ENCODE data around the gene NOL6. TPM values are rescaled to one million over a fixed set of nuclear protein-coding genes. Genes with fewer than 3 reads are reported as not detected.

Gene NOL6
- total RNA-seq, 1 experiment from 2014 or later: 38.6 TPM

DNA sequence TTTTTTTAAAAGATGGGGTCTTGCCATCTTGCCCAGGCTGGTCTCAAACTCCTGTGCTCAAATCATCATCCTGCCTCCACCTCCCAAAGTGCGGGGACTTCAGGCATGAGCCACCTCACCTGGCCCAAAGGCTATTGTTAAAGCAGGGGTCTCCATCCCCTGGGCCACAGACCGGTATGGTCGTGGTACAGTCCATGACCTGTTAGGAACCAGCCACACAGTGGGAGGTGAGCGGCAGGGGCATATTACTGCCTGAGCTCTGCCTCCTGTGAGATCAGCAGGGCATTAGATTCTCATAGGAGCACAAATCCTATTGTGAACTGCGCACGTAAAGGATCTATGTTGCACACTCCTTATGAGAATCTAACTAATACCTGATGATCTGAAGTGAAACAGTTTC, 7.3 kb upstream of the NOL6 start:
- Histone ChIP-seq H3K36me3 (no peaks in the 10 kb centered on the region), H3K27me3 (no peaks in the 10 kb centered on the region), H3K9me3 (no peaks in the 10 kb centered on the region), H3K4me3 (no peak overlapping the region)
- no peak for DNase-seq

GRCh38 chr9:33480106-33480505, 6.4 kb upstream of the NOL6 start:
- H3K27me3 ChIP-seq: no peaks in the 10 kb centered on the region
- no peak for DNase-seq
- no peaks in the 10 kb centered on the region for H3K36me3 ChIP-seq
- no peaks in the 10 kb centered on the region for H3K9me3 ChIP-seq
- H3K4me3 ChIP-seq: no peak overlapping the region

- no peak for DNase-seq
- Histone ChIP-seq H3K36me3 (peaks cover 10% of the 10 kb centered on the region), H3K27me3 (no peaks in the 10 kb centered on the region), H3K4me3 (no peak overlapping the region), H3K9me3 (no peaks in the 10 kb centered on the region)
These were observed 2.8 kb upstream of the NOL6 start for GRCh38 chr9:33476503-33476902.

DNA sequence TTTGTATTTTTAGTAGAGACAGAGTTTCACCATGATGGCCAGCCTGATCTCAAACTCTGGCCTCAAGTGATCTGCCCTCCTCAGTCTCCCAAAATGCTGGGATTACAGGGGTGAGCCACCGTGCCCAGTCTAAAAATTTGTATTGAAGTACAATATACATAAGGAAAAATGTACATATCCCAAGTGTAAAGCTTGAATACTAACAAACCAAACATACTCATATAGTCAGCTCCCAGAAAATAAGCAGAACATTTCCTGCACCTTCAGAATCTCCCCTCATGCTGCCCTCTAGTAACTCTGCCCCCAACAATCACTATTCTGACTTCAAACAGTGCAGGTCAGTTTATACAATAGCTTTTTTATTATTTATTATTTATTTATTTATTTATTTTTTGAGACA, 1.6 kb upstream of the NOL6 start:
- Histone ChIP-seq H3K27me3 (no peaks in the 10 kb centered on the region), H3K4me3 (no peak overlapping the region), H3K36me3 (peaks cover 14% of the 10 kb centered on the region), H3K9me3 (no peaks in the 10 kb centered on the region)
- no peak for DNase-seq

- Histone ChIP-seq H3K4me3 (peak overlapping the region; percentile 95), H3K9me3 (no peaks in the 10 kb centered on the region), H3K36me3 (peaks cover 31% of the 10 kb centered on the region), H3K27me3 (no peaks in the 10 kb centered on the region)
- no peak for DNase-seq
These were observed 676 bp downstream of the NOL6 start for GRCh38 chr9:33472881-33473615.

DNA sequence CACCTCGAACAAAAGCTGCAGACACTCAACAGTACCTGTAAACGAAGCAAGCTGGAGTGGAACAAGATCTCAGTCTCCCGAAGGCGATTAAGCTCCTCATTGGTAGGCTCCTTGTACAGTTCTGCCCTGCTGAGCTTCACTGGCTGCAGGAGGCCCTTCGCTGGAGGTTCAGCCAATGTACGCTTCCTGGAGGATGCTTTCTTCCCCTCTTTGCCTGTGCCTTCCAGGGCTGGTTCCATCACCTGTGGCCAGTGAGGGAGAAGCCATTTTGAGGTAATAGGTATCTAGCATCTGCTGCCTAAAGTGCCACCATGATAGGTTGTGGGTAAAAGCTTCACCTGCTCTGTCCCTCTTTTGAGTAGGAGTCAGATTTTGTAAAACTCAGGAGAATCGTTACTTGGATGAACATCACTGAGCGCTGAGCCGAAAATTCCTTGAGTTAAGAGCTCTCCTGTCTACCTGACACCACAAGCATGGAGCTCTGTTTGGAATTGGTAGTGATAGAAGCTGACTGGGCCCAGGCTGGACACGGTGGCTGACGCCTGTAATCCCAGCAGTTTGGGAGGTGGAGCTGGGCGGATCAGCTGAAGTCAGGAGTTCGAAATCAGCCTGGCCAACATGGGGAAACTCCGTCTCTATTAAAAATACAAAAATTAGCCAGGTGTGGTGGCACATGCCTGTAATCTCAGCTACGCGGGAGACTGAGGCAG, 1.4 kb downstream of the NOL6 start:
- Histone ChIP-seq H3K27me3 (no peaks in the 10 kb centered on the region), H3K36me3 (peaks cover 37% of the 10 kb centered on the region), H3K9me3 (no peaks in the 10 kb centered on the region), H3K4me3 (peak overlapping the region; percentile 95)
- DNase-seq: no peak

GRCh38 chr9:33471361-33471760, 2.4 kb downstream of the NOL6 start:
- Histone ChIP-seq H3K4me3 (no peak overlapping the region), H3K9me3 (no peaks in the 10 kb centered on the region), H3K36me3 (peaks cover 43% of the 10 kb centered on the region), H3K27me3 (no peaks in the 10 kb centered on the region)
- no peak for DNase-seq

GRCh38 chr9:33469891-33470290, 3.8 kb downstream of the NOL6 start:
- no peaks in the 10 kb centered on the region for H3K9me3 ChIP-seq
- H3K36me3 ChIP-seq: peaks cover 53% of the 10 kb centered on the region
- H3K27me3 ChIP-seq: no peaks in the 10 kb centered on the region
- H3K4me3 ChIP-seq: no peak overlapping the region
- no peak for DNase-seq

DNA sequence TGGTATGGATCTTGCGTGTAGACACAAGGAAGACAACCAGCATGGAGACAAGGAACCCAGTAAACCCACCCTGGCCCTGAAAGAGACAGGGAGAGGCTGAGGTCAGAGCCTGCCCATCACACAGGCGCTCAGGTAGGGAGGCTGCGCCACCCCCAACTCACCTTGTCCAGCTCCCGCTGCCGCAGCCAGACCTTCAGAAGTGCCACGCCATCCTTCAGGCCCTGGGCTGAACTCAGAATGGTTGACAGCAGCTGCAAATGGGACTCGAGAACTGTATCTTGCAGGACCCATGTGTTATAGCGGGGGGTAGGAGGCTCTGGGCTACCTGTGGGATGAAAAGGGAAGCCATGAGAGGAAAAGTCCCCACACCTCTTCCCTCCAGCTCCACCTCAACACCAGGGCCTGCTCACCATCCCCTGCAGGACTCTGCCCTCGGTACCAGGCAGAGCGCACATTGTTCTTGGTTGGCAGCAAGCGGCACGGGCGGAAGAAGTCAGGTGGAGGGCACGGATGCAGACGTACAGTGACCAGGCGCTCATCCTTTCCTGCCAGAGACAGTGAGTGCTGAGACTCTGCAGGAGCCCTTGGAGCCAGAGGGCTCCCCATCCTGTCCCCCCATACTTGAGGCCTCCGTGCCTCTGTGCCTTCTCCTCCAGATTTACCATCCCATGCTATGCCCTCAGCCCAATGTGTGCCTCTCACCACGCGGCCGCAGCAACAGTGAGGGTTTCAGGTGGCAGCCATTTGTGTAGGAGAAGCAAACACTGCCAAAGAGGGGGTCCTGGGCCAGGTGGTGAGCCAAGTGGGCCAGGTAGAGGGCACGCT, 4.7 kb downstream of the NOL6 start:
- peaks cover 61% of the 10 kb centered on the region for H3K36me3 ChIP-seq
- no peaks in the 10 kb centered on the region for H3K27me3 ChIP-seq
- no peak overlapping the region for H3K4me3 ChIP-seq
- H3K9me3 ChIP-seq: no peaks in the 10 kb centered on the region
- no peak for DNase-seq

GRCh38 chr9:33468215-33468730, 5.5 kb downstream of the NOL6 start:
- Histone ChIP-seq H3K9me3 (no peaks in the 10 kb centered on the region), H3K36me3 (peaks cover 61% of the 10 kb centered on the region), H3K4me3 (no peak overlapping the region), H3K27me3 (no peaks in the 10 kb centered on the region)
- no peak for DNase-seq

DNA sequence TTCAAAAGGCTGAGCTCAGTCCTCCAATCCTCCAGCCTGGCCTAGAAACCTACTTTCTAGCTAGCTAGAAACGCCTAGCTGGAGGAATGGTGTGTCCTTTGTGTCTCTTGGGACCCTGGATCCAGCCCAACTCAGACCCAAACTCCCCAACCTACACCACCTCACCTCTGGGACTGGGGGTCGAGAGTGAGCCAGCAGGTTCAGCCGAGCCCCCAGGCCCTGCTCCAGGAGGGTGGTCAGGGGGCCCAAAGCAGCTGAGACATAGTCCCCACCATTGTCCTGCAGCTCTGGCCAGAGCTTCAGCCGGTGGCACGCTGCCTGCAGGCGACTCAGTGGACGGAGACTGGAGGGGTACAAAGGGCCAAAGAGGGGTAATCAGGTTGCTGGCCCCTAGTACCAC, 6.2 kb downstream of the NOL6 start:
- Histone ChIP-seq H3K36me3 (peaks cover 61% of the 10 kb centered on the region), H3K27me3 (no peaks in the 10 kb centered on the region), H3K4me3 (no peak overlapping the region), H3K9me3 (no peaks in the 10 kb centered on the region)
- DNase-seq: no peak

GRCh38 chr9:33466565-33467495, 6.9 kb downstream of the NOL6 start:
- peaks cover 56% of the 10 kb centered on the region for H3K36me3 ChIP-seq
- H3K27me3 ChIP-seq: no peaks in the 10 kb centered on the region
- H3K9me3 ChIP-seq: no peaks in the 10 kb centered on the region
- peak; percentile 16 for DNase-seq
- no peak overlapping the region for H3K4me3 ChIP-seq

DNA sequence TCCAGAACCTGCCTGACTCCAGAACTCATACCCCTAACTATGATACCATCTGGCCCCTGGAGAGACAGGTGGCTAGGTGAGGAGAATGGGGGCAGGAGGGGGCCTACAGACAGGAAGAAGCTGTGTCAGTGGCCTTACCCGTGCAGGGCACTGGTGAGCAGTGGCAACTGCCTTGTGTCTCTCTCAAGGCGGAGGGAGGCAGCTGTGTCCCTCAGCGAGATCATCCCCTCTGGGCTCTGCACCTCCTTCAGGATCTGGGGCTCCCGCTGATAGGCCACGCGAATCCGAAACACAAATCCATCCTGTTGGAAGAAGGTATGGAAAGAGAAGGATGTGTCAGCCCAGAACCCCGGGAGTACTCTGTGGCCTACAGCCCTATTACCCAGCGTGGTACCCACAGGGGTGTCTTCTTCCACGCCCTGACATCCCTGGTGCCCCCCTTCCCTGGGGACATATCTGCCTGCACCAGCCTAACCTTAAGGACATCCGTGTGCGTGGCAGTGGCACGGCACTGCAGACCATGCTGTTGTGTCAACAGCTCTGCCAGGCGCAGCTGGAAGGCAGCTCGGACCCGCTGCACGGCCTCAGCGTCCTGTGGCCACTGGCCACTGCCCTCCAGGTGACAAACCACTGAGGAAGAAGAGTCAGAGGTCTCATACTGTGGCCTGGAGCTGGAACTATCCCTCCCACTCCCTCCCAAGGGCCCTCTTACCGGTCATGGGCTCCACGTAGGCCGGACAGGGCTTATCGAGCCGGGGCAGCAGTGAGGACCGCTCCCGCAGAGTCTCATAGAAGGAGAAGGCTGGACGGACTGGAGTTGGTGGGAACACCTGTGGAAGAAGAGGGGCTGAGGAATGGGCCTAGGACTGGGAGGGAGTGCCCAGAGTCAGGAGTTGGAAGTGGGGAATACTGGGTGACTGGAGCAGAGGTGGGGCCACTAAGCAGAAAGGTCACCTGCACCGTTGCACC, 7.8 kb downstream of the NOL6 start:
- Histone ChIP-seq H3K9me3 (no peaks in the 10 kb centered on the region), H3K27me3 (no peaks in the 10 kb centered on the region), H3K4me3 (no peak overlapping the region), H3K36me3 (peaks cover 50% of the 10 kb centered on the region)
- no peak for DNase-seq

DNA sequence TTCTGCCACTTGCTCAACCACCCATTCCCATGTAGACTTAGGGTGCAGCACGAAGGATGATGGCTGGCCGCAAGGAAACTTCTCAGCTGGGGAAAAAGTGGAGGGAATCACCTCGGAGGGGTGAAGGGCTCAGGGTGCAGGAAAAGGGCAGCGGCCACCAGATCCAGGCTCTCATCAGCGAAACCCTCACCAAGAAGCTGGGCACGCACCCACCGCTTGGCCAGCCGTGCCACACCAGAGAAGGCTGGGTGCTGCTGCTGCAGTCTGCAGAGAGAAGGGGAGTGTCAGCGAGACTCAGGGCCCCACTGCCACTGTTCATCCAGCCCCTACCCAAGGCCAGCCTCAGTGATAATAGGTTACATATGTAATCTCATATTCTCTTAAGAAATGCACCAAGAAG, 8.6 kb downstream of the NOL6 start:
- Histone ChIP-seq H3K27me3 (no peaks in the 10 kb centered on the region), H3K9me3 (no peaks in the 10 kb centered on the region), H3K36me3 (peaks cover 48% of the 10 kb centered on the region), H3K4me3 (no peak overlapping the region)
- no peak for DNase-seq

DNA sequence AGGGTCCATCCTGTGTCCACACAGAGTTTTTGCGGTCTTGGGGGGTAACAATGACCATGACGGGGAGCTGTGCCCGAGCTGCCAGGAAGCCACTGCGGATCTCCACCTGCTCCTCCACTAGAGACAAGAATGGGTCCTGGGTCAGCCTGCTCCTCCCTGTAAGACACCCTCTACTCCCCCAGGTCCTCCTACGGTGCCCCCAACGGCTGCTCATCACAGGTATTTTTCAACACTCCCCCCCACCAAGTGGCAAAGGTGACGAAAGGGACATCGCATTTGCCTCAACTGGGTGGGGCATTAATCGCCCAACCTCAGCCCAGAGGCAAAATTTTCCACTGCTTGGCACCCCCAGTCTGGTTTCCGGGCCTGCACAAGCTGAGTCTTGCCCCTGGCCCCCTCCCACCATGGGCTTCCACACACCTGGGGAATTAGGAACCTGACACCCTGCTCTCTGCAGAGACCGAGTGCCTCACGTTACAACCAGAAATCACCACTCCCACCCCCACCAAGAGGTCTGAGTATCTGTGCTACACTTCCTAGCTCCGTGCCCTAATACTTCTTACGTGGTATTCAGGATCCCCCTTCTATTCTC, 9.6 kb downstream of the NOL6 start:
- H3K9me3 ChIP-seq: no peaks in the 10 kb centered on the region
- H3K27me3 ChIP-seq: no peaks in the 10 kb centered on the region
- peaks cover 41% of the 10 kb centered on the region for H3K36me3 ChIP-seq
- no peak for DNase-seq
- no peak overlapping the region for H3K4me3 ChIP-seq

Measured in MG63 (cell line).